IMR-90 (cell line): ENCODE results near the gene ISM2. TPM values are rescaled to one million over a fixed set of nuclear protein-coding genes. Genes with fewer than 3 reads are reported as not detected.

Experiments
- ATAC-seq: fragments of 200-7000 bp; cut with Tn5 transposase; 2 replicates; pipeline ENCODE4 v1.9.1; 2020; ENCODE audit warnings: low read depth, mild to moderate bottlenecking, moderate library complexity
- BruUV-seq: library from RNA; stranded (reverse); fragments of 400-500 nt; replicated peaks from 2 replicates; lab custom pipeline; 2021; lab: Mats Ljungman, UMichigan
- CTCF ChIA-PET: fragments of 300-600 bp; formaldehyde crosslinking; extraction: SDS; loops from one replicate; lab custom pipeline; 2021; ENCODE audit warnings: antibody characterized with exemption; lab: Yijun Ruan, JAX
- POLR2A ChIA-PET: fragments of 300-600 bp; sonication (Branson Sonifier 250); formaldehyde crosslinking; loops from one replicate; lab custom pipeline; 2022; ENCODE audit warnings: antibody characterized with exemption; ENCODE audit not compliant: unreplicated experiment; lab: Charles Lee
- DNase-seq: peaks from one replicate; pipeline ENCODE4 v3.0.0; 2013
- H2AFZ ChIP-seq: replicated peaks from 2 replicates; pipeline ENCODE3; 2013; ENCODE audit warnings: low read length, mild to moderate bottlenecking; ENCODE audit not compliant: poor library complexity
- H2AK5ac ChIP-seq: 2 replicates; pipeline ENCODE4 v1.6.1; 2013; ENCODE audit warnings: low read depth, low read length, inconsistent platforms
- H2AK9ac ChIP-seq: replicated peaks from 2 replicates; pipeline ENCODE3; 2013; ENCODE audit warnings: mild to moderate bottlenecking, low read depth, low read length, moderate library complexity; ENCODE audit not compliant: poor library complexity
- H2BK120ac ChIP-seq: 2 replicates; pipeline ENCODE4 v1.6.1; 2013; ENCODE audit warnings: low read depth, low read length, inconsistent platforms
- H2BK15ac ChIP-seq: 3 replicates; pipeline ENCODE4 v1.6.1; 2013; ENCODE audit warnings: low read depth, low read length, inconsistent platforms
- H2BK20ac ChIP-seq: 2 replicates; pipeline ENCODE4 v1.6.1; 2013; ENCODE audit warnings: low read depth, mild to moderate bottlenecking, inconsistent platforms, low read length, moderate library complexity
- H2BK5ac ChIP-seq: 2 replicates; pipeline ENCODE4 v1.6.1; 2013; ENCODE audit warnings: mild to moderate bottlenecking, low read depth, low read length, inconsistent platforms; ENCODE audit not compliant: poor library complexity, severe bottlenecking
- H3K14ac ChIP-seq: replicated peaks from 2 replicates; pipeline ENCODE4 v1.6.1; 2013; ENCODE audit warnings: low read depth, low read length, inconsistent platforms
- H3K18ac ChIP-seq: 2 replicates; pipeline ENCODE4 v1.6.1; 2013; ENCODE audit warnings: low read depth, low read length, control low read depth
- H3K23ac ChIP-seq: 2 replicates; pipeline ENCODE4 v1.6.1; 2013; ENCODE audit warnings: low read depth, low read length, inconsistent platforms
- H3K27ac ChIP-seq: 2 replicates; pipeline ENCODE4 v1.5.1; 2013; ENCODE audit warnings: mild to moderate bottlenecking, control low read depth, low read length; ENCODE audit not compliant: insufficient read depth
- H3K27me3 ChIP-seq: 2 replicates; pipeline ENCODE4 v1.6.1; 2013; ENCODE audit warnings: low read length; ENCODE audit not compliant: control insufficient read depth, insufficient read depth
- H3K36me3 ChIP-seq: 2 replicates; pipeline ENCODE4 v1.6.1; 2013; ENCODE audit warnings: low read length, mixed read lengths; ENCODE audit not compliant: control insufficient read depth, insufficient read depth
- H3K4ac ChIP-seq: 2 replicates; pipeline ENCODE4 v1.6.1; 2013; ENCODE audit warnings: low read depth, low read length, inconsistent platforms
- H3K4me1 ChIP-seq: 2 replicates; pipeline ENCODE4 v1.6.1; 2013; ENCODE audit warnings: low read length, mixed read lengths; ENCODE audit not compliant: control insufficient read depth, insufficient read depth
- H3K4me2 ChIP-seq: 2 replicates; pipeline ENCODE4 v1.6.1; 2013; ENCODE audit warnings: low read depth, mild to moderate bottlenecking, control low read depth, low read length, moderate library complexity
- H3K4me3 ChIP-seq: 2 replicates; pipeline ENCODE4 v1.5.1; 2013; ENCODE audit warnings: low read depth, mild to moderate bottlenecking, control low read depth, low read length, moderate library complexity; ENCODE audit not compliant: insufficient read depth
- H3K56ac ChIP-seq: 2 replicates; pipeline ENCODE4 v1.6.1; 2013; ENCODE audit warnings: low read length, inconsistent platforms; ENCODE audit not compliant: insufficient read depth; ENCODE audit errors: extremely low read depth
- H3K79me1 ChIP-seq, 2 experiments: 2 replicates each; pipeline ENCODE4 v1.6.1; 2013; ENCODE audit warnings: low read length in 2 of 2, inconsistent platforms in 1 of 2, low read depth in 1 of 2
- H3K9ac ChIP-seq: 2 replicates; pipeline ENCODE4 v1.6.1; 2013; ENCODE audit warnings: low read depth, low read length, control low read depth
- H3K9me1 ChIP-seq: 2 replicates; pipeline ENCODE4 v1.6.1; 2013; ENCODE audit warnings: low read length, inconsistent platforms; ENCODE audit not compliant: insufficient read depth
- H3K9me3 ChIP-seq: 2 replicates; pipeline ENCODE4 v1.6.1; 2013; ENCODE audit warnings: low read length; ENCODE audit not compliant: control insufficient read depth, insufficient read depth
- H4K20me1 ChIP-seq: 2 replicates; pipeline ENCODE4 v1.6.1; 2013; ENCODE audit warnings: low read length, inconsistent platforms; ENCODE audit not compliant: insufficient read depth
- H4K5ac ChIP-seq: 2 replicates; pipeline ENCODE4 v1.6.1; 2013; ENCODE audit warnings: mild to moderate bottlenecking, low read depth, low read length, control low read depth
- H4K8ac ChIP-seq, 2 experiments: 2 replicates each; pipeline ENCODE4 v1.6.1; 2013; ENCODE audit warnings: low read depth in 2 of 2, low read length in 2 of 2, control low read depth in 1 of 2, inconsistent platforms in 1 of 2
- H4K91ac ChIP-seq: 2 replicates; pipeline ENCODE4 v1.6.1; 2013; ENCODE audit warnings: low read depth, low read length, inconsistent platforms; ENCODE audit not compliant: insufficient read depth
- CHD1 ChIP-seq: IDR thresholded peaks from 2 replicates; pipeline ENCODE4 v1.6.1; 2012; ENCODE audit warnings: low read depth, low read length, improper control_type of control experiment
- MAFK ChIP-seq: IDR thresholded peaks from 2 replicates; pipeline ENCODE4 v1.6.1; 2012; ENCODE audit warnings: low read depth, low read length, improper control_type of control experiment
- WGBS, 2 experiments: methylation state at CpG; one replicate each; pipeline versions ENCODE4 v1.1.5 to v1.1.7; 2013; ENCODE audit warnings: missing lambda C conversion rate in 2 of 2; ENCODE audit not compliant: insufficient read length in 1 of 2; ENCODE audit errors: extremely low coverage in 2 of 2; 5-methylcytosine and 5-hydroxymethylcytosine counted together
- dilution Hi-C: fragments of 300-500 bp; cut with HindIII; formaldehyde crosslinking; loops from one replicate; pipeline ENCODE4 v1.14.3; 2018; ENCODE audit warnings: low sequenced_read_pairs; ENCODE audit not compliant: unreplicated experiment
- in situ Hi-C: fragments of 300-500 bp; cut with MboI; formaldehyde crosslinking; loops from 3 replicates; pipeline ENCODE4 v1.14.3; 2019; ENCODE audit warnings: low sequenced_read_pairs, inconsistent platforms, mixed read lengths
- intact Hi-C: fragments of 100-400 bp; cut with micrococcal nuclease; formaldehyde crosslinking; loops from 2 replicates; pipeline ENCODE4 v1.10.0; 2022
- polyA plus RNA-seq, 3 experiments: library from polyadenylated mRNA; depleted of rRNA; stranded (reverse); fragments of >200 nt; gene quantifications; 2 replicates each; pipeline ENCODE4 v1.2.3, GENCODE V29; 2012; ENCODE audit warnings: low replicate concordance in 1 of 3
- total RNA-seq: library from RNA; depleted of rRNA; stranded (reverse); fragments of >200 nt; gene quantifications from 2 replicates; pipeline ENCODE4 v1.2.3, GENCODE V29; 2012

The ISM2 gene
- total and polyA plus RNA-seq, 2 of the 4 experiments (the other 2 are of a cell fraction): under 0.01 to 0.12 TPM

DNA sequence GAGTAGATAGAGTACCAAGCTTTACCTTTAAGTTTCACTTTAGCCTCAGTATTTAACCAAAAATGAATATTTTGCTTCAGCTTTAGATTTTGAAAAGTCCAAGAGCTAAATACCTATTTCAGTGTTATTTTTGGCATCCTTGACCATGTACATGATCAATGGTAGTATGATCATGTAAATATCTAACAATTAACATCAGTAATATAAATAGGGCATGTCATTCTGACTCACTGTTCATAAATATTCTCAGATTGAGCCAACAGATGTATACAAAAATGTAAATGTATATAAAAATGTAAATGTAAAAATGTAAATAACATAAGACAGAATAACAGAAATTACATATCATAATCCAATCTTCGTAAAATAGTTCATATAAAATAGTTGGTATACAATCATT, 60.0 kb downstream of the ISM2 start:
- Histone ChIP-seq H2BK120ac (no peak overlapping the region), H4K8ac (no peak overlapping the region), H3K56ac (no peak overlapping the region), H3K79me1 (no peaks in the 10 kb centered on the region; a peak in 1 of 4 replicates), H2BK15ac (no peak overlapping the region), H2BK5ac (no peak overlapping the region), H3K9me3 (no peaks in the 10 kb centered on the region), H3K9ac (no peak overlapping the region), H2BK20ac (no peak overlapping the region), H3K27me3 (no peaks in the 10 kb centered on the region), H3K27ac (no peak overlapping the region), H3K18ac (no peak overlapping the region), H4K91ac (no peak overlapping the region), H4K5ac (no peak overlapping the region), H3K36me3 (peaks cover 52% of the 10 kb centered on the region), H3K23ac (no peak overlapping the region), H3K4me2 (no peak overlapping the region), H3K14ac (no peak overlapping the region), H3K4me3 (no peak overlapping the region), H4K20me1 (no peaks in the 10 kb centered on the region), H3K4ac (no peak overlapping the region), H2AFZ (no peak overlapping the region), H2AK9ac (no peak overlapping the region), H3K4me1 (no peaks in the 10 kb centered on the region), H3K9me1 (peaks cover 5% of the 10 kb centered on the region; the same call in 1 of the 2 replicates), H2AK5ac (no peak overlapping the region)
- dilution Hi-C loops: no loop called here
- ATAC-seq: no peak
- no peak for TF ChIP-seq MAFK
- no peak for TF ChIP-seq CHD1
- BruUV-seq: no TSS peak
- in situ Hi-C loops: no loop called here
- WGBS, 2 experiments: no CpG with 5 or more reads among the region's 1 CpG
- DNase-seq: no peak
- ChIA-PET CTCF (interaction anchor here (1.4 kb wide), 1 partner anchor 137 kb away, joined by 5 read pairs; no protein-coding TSS in a partner anchor), POLR2A (no interaction called here)
- intact Hi-C loops: no loop called here
